Mucosa of descending colon (tissue), 3 donors: ENCODE measurements around the gene HDAC6. TPM values are rescaled to one million over a fixed set of nuclear protein-coding genes. Genes with fewer than 3 reads are reported as not detected.

Source experiments
- ATAC-seq: fragments of 200-7000 bp; cut with Tn5 transposase; one replicate; pipeline ENCODE4 v1.9.1; 2020; ENCODE audit warnings: mild to moderate bottlenecking, moderate library complexity
- DNase-seq, 3 donors: peaks; one replicate each; pipeline ENCODE4 v3.0.0-alpha.2; 2020
- H3K36me3 ChIP-seq: fragments of 200-600 bp; one replicate; pipeline ENCODE4 v1.8.0; 2021; ENCODE audit warnings: low read depth, mild to moderate bottlenecking
- H3K4me1 ChIP-seq: fragments of 200-600 bp; one replicate; pipeline ENCODE4 v1.8.0; 2021; ENCODE audit warnings: low read depth, mild to moderate bottlenecking
- H3K4me3 ChIP-seq: fragments of 200-600 bp; one replicate; pipeline ENCODE4 v1.8.0; 2021; ENCODE audit warnings: mild to moderate bottlenecking
- H3K9me3 ChIP-seq: fragments of 200-600 bp; one replicate; pipeline ENCODE4 v1.8.0; 2021; ENCODE audit warnings: mild to moderate bottlenecking
- intact Hi-C, 2 donors: fragments of 100-400 bp; cut with DNase I in 1 of 2; cut with micrococcal nuclease in 1 of 2; formaldehyde crosslinking; loops; one replicate each; pipeline versions ENCODE4 v1.11.0 to v1.11.1; 2022; cut with DNase I, micrococcal nuclease
- total RNA-seq, 3 donors: library from RNA; stranded (reverse); fragmentation: NEBNext Ultra II Directional in 2 of 3; extraction: Animal tissue kit (Norgen Biotek cat#: 25700) in 2 of 3; gene quantifications; one replicate each; pipeline versions ENCODE4 v1.2.1 to v1.2.4, GENCODE V29; 2021 to 2023
- TF ChIP-seq, protein P1 (sequence below): fragments of 200-600 bp; IDR thresholded peaks from one replicate; pipeline ENCODE4 v1.8.0; 2022; ENCODE audit warnings: antibody characterized with exemption, mild to moderate bottlenecking
- donor health status: DM: no; HTN: no; CAD: no; lungs with moderate emphysema.
- donor health status: DM: no; HTN: no; CAD: no.
- donor health status: DM: no; HTN: yes; CAD: no.

Gene HDAC6
- total RNA-seq, 3 donors from 2014 or later: 83.2 to 111 (median 99.6) TPM

DNA sequence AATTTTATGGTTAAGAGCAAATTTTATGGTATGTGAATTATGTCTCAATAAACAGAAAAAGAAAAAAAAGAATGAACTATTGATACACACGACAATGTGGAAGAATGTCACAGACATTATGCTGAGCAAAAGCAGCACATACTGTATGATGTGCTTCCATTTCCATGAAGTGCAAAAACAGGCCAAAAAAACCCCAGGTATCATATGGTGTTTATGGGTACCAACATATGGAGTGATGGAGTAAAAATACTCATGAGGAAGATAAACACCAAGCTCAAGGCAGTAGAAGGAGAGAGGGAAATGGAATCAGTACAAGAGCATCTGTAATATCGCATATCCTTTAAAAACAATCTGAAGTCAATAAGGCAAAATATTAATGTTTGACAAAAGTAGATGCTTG lies 19.7 kb upstream of the HDAC6 start:
- ATAC-seq: no peak
- Histone ChIP-seq H3K36me3 (no peaks in the 10 kb centered on the region), H3K4me3 (no peak overlapping the region), H3K4me1 (no peaks in the 10 kb centered on the region), H3K9me3 (no peaks in the 10 kb centered on the region)
- DNase-seq: no peak
- TF ChIP-seq, protein P1, sequence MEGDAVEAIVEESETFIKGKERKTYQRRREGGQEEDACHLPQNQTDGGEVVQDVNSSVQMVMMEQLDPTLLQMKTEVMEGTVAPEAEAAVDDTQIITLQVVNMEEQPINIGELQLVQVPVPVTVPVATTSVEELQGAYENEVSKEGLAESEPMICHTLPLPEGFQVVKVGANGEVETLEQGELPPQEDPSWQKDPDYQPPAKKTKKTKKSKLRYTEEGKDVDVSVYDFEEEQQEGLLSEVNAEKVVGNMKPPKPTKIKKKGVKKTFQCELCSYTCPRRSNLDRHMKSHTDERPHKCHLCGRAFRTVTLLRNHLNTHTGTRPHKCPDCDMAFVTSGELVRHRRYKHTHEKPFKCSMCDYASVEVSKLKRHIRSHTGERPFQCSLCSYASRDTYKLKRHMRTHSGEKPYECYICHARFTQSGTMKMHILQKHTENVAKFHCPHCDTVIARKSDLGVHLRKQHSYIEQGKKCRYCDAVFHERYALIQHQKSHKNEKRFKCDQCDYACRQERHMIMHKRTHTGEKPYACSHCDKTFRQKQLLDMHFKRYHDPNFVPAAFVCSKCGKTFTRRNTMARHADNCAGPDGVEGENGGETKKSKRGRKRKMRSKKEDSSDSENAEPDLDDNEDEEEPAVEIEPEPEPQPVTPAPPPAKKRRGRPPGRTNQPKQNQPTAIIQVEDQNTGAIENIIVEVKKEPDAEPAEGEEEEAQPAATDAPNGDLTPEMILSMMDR: no peak
- intact Hi-C loops: no loop called here

DNA sequence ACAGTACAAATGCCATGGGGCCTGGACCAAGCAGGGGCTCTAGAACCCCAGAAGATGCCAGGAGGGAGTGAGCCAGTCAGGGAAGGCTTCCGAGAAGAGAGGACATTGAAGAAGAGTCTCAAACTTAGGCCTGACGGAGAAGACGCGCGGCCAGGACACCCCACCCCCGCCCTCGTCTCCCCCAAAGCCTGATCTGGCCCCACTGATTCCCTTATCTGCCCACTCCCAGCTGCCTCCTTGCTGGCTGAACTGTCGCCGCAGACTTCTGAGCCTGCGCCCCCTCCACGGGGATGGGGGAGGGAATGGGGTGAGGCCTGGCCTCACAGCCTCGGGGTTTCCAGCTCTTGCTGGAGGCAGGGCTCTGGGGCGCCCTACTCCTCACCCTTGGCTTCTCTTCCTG lies 19.1 kb upstream of the HDAC6 start:
- intact Hi-C loops: no loop called here
- Histone ChIP-seq H3K4me3 (no peak overlapping the region), H3K9me3 (no peaks in the 10 kb centered on the region), H3K4me1 (no peaks in the 10 kb centered on the region), H3K36me3 (no peaks in the 10 kb centered on the region)
- no peak for ATAC-seq
- DNase-seq: no peak
- TF ChIP-seq, protein P1: no peak

DNA sequence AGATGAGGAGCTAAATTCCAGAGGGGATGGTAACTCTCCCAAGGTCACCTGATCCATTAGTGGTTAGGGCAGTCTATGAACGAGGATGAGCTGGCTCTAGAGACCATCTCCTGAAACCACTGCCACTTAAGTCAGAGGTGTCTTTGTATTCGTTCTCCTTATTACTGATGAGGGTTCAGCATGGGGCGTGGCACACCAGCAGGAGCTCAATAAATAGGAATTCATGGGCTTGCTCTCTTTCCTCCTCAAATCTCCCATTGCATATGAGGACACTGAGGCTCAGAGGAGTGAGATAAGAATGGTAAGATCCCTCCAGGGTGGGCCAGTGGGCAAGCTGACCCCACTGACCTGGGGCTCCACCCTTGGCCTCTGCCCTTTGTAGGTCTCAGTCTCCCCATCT lies 17.1 kb upstream of the HDAC6 start:
- intact Hi-C loops: no loop called here
- H3K4me3 ChIP-seq: no peak overlapping the region
- no peaks in the 10 kb centered on the region for H3K36me3 ChIP-seq
- H3K4me1 ChIP-seq: no peaks in the 10 kb centered on the region
- no peak for ATAC-seq
- DNase-seq: no peak
- H3K9me3 ChIP-seq: no peaks in the 10 kb centered on the region
- TF ChIP-seq, protein P1: no peak

DNA sequence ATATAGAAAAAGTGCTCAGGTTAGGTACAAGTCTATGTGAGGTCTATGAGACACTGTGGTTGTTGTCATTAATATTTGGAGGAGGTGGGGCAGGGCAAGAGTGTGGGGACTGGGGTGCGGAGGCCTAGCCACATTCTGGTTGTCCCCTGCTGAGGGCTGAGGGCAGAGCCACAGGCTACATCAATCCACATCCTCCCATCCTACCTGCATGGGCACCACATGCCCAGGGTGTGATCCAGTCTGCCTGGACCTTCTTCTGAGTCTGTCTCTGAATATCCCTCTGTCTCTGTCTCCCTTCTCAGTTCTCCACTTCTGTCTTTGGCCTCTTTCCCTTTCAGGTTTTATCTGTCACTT lies 16.7 kb upstream of the HDAC6 start:
- Histone ChIP-seq H3K4me3 (no peak overlapping the region), H3K36me3 (no peaks in the 10 kb centered on the region), H3K4me1 (no peaks in the 10 kb centered on the region), H3K9me3 (no peaks in the 10 kb centered on the region)
- ATAC-seq: no peak
- no peak for DNase-seq
- TF ChIP-seq, protein P1: no peak
- intact Hi-C loops: no loop called here

DNA sequence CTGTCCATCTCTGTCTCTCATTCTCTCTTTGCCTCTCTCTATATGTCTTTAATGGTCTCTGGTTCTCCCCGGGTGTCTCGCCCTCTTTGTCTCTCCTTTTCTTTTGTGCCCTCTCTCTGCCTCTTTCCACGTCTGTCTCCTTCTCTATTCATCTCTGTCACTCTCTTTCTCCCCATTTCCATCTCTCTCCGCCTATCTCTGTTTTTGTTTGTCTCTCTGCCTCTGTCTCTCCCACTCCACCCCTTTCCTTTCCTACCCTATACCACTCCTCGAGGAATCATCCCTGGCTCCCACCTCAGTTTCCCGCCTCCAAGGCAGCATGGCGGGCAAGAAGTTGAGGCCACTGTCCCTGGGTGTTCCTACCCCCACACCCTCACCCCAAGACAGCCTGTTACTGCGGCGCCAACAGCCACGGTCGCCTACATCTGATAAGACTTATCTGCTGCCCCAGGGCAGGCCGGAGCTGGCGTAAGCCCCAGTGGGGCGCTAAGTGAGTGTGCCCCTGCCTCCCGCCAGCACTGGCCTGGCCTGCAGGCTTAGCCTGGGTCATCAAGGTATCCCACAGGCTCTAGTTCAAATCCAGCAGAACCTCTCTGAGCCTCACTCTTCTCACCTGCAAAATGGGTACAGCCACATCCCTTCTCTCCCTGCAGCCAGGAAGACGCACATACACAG lies 16.2 kb upstream of the HDAC6 start:
- ATAC-seq: no peak
- Histone ChIP-seq H3K4me3 (no peak overlapping the region), H3K9me3 (no peaks in the 10 kb centered on the region), H3K36me3 (no peaks in the 10 kb centered on the region), H3K4me1 (no peaks in the 10 kb centered on the region)
- no peak for DNase-seq
- intact Hi-C loops: no loop called here
- TF ChIP-seq, protein P1: no peak

DNA sequence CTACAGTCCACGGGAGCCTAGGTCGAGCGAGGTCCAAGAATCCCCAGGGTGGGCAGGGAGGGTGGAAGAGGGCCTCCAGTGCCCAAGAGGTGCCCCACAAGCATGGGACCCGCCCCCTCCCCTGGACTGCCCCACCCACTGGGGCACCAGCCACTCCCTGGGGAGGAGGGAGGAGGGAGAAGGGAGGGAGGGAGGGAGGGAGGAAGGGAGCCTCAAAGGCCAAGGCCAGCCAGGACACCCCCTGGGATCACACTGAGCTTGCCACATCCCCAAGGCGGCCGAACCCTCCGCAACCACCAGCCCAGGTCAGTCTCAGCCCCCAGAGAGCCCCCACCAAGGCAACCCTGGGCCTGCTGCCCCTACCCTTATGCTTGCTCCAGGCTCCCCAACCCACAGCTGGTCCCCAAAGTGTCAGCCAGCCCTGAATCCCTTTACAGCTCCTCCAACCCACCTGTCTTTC lies 15.5 kb upstream of the HDAC6 start, which contains the start of gene GATA1:
TSS of gene GATA1 (plus strand) at position 250 of the 460 bp plus-strand sequence. CDS start 4,520 bp downstream, outside the sequence.
- intact Hi-C loops: no loop called here
- DNase-seq: no peak
- H3K36me3 ChIP-seq: no peaks in the 10 kb centered on the region
- no peak within 1 kb of the TSS for H3K4me3 ChIP-seq
- TF ChIP-seq, protein P1: no peak
- no peak for ATAC-seq
- H3K4me1 ChIP-seq: no peaks in the 10 kb centered on the region
- H3K9me3 ChIP-seq: no peaks in the 10 kb centered on the region
